ENCODE data around the gene PGBD2. TPM values are rescaled to one million over a fixed set of nuclear protein-coding genes. Genes with fewer than 3 reads are reported as not detected.

Gene PGBD2
- total and polyA plus RNA-seq, 9 of the 15 experiments (the other 6 are each of a cell fraction or from before 2014, with no cell fraction given): 11.9 to 21.8 (median 14.7) TPM

DNA sequence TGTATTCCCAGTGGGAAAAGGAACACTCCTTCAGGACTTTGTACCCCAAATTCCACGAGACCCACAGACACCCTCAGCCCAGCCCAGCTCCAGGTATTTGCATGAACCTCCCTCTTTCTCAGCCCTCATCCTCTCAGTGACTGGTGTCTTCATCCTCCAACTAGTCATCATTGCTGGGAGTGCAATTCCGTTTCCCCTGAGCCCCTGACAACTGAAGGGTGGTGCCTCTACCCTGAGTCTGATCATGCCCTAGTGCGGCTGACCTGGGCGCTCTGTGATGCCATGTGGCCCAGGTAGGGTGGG is 43.4 kb upstream of the PGBD2 start:
- intact Hi-C loops (cut with micrococcal nuclease): no loop called here
- Histone ChIP-seq H3K27ac (ENCODE audit: extremely low read depth, low read depth, low read length) (no peak overlapping the region; the same call in 2 of the 3 replicates), H3K79me2 (ENCODE audit: control insufficient read depth, insufficient read depth, low read length) (peaks cover 15% of the 10 kb centered on the region), H3K9me3 (replicated peaks; ENCODE audit: control insufficient read depth, insufficient read depth, low read depth, low read length) (no peaks in the 10 kb centered on the region), H3K4me2 (ENCODE audit: insufficient read depth, low read length) (peak overlapping the region; percentile 71), H2AFZ (ENCODE audit: low read depth, low read length) (peak overlapping the region; percentile 90), H3K9me1 (ENCODE audit: control insufficient read depth, insufficient read depth, low read length) (no peaks in the 10 kb centered on the region), H3K27me3 (ENCODE audit: control insufficient read depth in 2 of 2, insufficient read depth in 2 of 2, low read length in 2 of 2) (no peaks in the 10 kb centered on the region), H3K4me3 (peak overlapping the region; percentile 42), H4K20me1 (replicated peaks; ENCODE audit: control insufficient read depth, insufficient read depth, low read length) (no peaks in the 10 kb centered on the region), H3K9ac (ENCODE audit: insufficient read depth in 1 of 2, low read depth in 2 of 2, low read length in 2 of 2) (peak overlapping the region; percentile 49 to 93), H3K36me3 (ENCODE audit: control insufficient read depth, insufficient read depth, low read length) (peaks cover under 1% of the 10 kb centered on the region; the same call in 1 of the 3 replicates), H3K4me1 (replicated peaks in 1 of 2; ENCODE audit: control insufficient read depth in 2 of 2, insufficient read depth in 2 of 2, low read length in 2 of 2) (peaks cover 28 to 32% of the 10 kb centered on the region in 2 experiments)
- POLR2A ChIA-PET: interaction anchor here (1.0 to 7.2 kb wide), 3 partner anchors 10 to 26 kb away, joined by 3 to 71 read pairs (median 4); no protein-coding TSS in a partner anchor
- CTCF ChIA-PET (ENCODE audit: low intra/inter-chr PET ratio): no interaction called here
- FAIRE-seq: no peak
- in situ Hi-C loops (cut with MboI): no loop called here
- 58% methylated on average over 4 of the region's 4 CpGs for WGBS (ENCODE audit: insufficient coverage, low coverage, missing lambda C conversion rate)
- TF ChIP-seq, protein P1, sequence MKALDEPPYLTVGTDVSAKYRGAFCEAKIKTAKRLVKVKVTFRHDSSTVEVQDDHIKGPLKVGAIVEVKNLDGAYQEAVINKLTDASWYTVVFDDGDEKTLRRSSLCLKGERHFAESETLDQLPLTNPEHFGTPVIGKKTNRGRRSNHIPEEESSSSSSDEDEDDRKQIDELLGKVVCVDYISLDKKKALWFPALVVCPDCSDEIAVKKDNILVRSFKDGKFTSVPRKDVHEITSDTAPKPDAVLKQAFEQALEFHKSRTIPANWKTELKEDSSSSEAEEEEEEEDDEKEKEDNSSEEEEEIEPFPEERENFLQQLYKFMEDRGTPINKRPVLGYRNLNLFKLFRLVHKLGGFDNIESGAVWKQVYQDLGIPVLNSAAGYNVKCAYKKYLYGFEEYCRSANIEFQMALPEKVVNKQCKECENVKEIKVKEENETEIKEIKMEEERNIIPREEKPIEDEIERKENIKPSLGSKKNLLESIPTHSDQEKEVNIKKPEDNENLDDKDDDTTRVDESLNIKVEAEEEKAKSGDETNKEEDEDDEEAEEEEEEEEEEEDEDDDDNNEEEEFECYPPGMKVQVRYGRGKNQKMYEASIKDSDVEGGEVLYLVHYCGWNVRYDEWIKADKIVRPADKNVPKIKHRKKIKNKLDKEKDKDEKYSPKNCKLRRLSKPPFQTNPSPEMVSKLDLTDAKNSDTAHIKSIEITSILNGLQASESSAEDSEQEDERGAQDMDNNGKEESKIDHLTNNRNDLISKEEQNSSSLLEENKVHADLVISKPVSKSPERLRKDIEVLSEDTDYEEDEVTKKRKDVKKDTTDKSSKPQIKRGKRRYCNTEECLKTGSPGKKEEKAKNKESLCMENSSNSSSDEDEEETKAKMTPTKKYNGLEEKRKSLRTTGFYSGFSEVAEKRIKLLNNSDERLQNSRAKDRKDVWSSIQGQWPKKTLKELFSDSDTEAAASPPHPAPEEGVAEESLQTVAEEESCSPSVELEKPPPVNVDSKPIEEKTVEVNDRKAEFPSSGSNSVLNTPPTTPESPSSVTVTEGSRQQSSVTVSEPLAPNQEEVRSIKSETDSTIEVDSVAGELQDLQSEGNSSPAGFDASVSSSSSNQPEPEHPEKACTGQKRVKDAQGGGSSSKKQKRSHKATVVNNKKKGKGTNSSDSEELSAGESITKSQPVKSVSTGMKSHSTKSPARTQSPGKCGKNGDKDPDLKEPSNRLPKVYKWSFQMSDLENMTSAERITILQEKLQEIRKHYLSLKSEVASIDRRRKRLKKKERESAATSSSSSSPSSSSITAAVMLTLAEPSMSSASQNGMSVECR (CRISPR knock-in tag; IDR thresholded peaks at IDR 0.05): peak; percentile 51; the same call in 1 of the 2 replicates
- no peak for TF ChIP-seq ZNF766 (CRISPR knock-in tag; conservative IDR thresholded peaks at IDR 0.05)
- TF ChIP-seq MEF2D (tag; conservative IDR thresholded peaks at IDR 0.05; ENCODE audit: low read depth): no peak
- no peak for TF ChIP-seq MXI1 (IDR thresholded peaks at IDR 0.05; ENCODE audit: low read depth, low read length)
- BruUV-seq (replicated peaks): no TSS peak
- ATAC-seq: no peak
- DNase-seq (ENCODE audit: extremely low read depth in 1 of 4, low spot score in 3 of 4): no peak
